ENCODE measurements around the gene CDC45. TPM values are rescaled to one million over a fixed set of nuclear protein-coding genes. Genes with fewer than 3 reads are reported as not detected.

The CDC45 gene
- polyA plus RNA-seq, 1 donor (not counting 4 experiments of a cell fraction or from before 2014, with no cell fraction given) = 22.7 TPM

DNA sequence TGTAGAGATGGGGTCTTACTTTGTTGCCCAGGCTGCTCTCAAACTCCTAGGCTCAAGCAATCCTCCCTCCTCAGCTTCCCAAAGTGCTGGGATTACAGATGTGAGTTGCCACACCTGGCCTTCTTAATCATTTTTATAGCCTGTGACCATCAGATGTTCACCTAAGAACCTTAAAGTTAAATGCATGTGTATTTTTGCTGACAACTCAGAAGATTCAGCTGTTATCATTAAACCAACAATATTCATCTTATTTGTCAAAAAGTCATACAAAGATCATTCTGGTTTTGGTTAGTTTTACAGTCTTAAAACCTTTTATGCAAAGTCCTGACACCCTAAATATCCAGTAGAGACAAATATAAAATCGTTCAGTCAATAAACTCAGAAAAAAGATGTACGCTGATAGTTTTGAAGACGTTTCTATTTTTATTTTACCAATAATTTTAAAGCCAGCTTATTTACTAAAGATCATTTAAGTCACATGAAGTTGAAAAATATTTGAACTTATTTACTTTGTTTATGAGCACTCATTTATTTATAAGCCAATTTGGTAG, 22.3 kb downstream of the CDC45 start:
- Histone ChIP-seq H3K4me3 (ENCODE audit: control insufficient read depth in 2 of 3, extremely low read depth in 1 of 3, insufficient read depth in 2 of 3, low read depth in 1 of 3, low read length in 3 of 3) (no peak overlapping the region), H3K9me1 (ENCODE audit: control insufficient read depth, extremely low read depth, insufficient read depth, low read length) (no peaks in the 10 kb centered on the region), H3K79me2 (ENCODE audit: control insufficient read depth, insufficient read depth, low read length) (no peaks in the 10 kb centered on the region), H3K9me3 (ENCODE audit: control insufficient read depth, low read depth, low read length) (no peaks in the 10 kb centered on the region), H3K9ac (ENCODE audit: control insufficient read depth, extremely low read depth, insufficient read depth, low read length) (no peak overlapping the region), H2AFZ (ENCODE audit: control insufficient read depth, low read length) (no peak overlapping the region), H3K27me3 (ENCODE audit: control insufficient read depth, extremely low read depth, insufficient read depth, low read length) (no peaks in the 10 kb centered on the region), H3K36me3 (ENCODE audit: control insufficient read depth in 2 of 2, extremely low read depth in 1 of 2, insufficient read depth in 2 of 2, low read length in 2 of 2) (peaks cover 0 to 2% of the 10 kb centered on the region in 2 experiments), H3K4me1 (ENCODE audit: control insufficient read depth, extremely low read depth, insufficient read depth, low read length) (no peaks in the 10 kb centered on the region), H4K20me1 (ENCODE audit: control insufficient read depth, extremely low read depth, insufficient read depth, low read length) (no peaks in the 10 kb centered on the region), H3K4me2 (ENCODE audit: control insufficient read depth, extremely low read depth, insufficient read depth, low read depth, low read length) (no peak overlapping the region), H3K27ac (ENCODE audit: control insufficient read depth, insufficient read depth, low read length) (no peak overlapping the region)
- DNase-seq (ENCODE audit: low read depth, low spot score) (no peak), FAIRE-seq (no peak)
- dilution Hi-C loops (cut with MboI; ENCODE audit: extremely low pct_ligation_motif_present, low sequenced_read_pairs) = no loop called here
- TF ChIP-seq, protein P1, sequence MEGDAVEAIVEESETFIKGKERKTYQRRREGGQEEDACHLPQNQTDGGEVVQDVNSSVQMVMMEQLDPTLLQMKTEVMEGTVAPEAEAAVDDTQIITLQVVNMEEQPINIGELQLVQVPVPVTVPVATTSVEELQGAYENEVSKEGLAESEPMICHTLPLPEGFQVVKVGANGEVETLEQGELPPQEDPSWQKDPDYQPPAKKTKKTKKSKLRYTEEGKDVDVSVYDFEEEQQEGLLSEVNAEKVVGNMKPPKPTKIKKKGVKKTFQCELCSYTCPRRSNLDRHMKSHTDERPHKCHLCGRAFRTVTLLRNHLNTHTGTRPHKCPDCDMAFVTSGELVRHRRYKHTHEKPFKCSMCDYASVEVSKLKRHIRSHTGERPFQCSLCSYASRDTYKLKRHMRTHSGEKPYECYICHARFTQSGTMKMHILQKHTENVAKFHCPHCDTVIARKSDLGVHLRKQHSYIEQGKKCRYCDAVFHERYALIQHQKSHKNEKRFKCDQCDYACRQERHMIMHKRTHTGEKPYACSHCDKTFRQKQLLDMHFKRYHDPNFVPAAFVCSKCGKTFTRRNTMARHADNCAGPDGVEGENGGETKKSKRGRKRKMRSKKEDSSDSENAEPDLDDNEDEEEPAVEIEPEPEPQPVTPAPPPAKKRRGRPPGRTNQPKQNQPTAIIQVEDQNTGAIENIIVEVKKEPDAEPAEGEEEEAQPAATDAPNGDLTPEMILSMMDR (optimal IDR thresholded peaks at IDR 0.05 in 1 of 3, IDR thresholded peaks at IDR 0.05 in 1 of 3, conservative IDR thresholded peaks at IDR 0.05 in 1 of 3; ENCODE audit: extremely low read depth in 1 of 3, insufficient read depth in 2 of 3, low read length in 3 of 3) = no peak
- TF ChIP-seq EZH2 (IDR thresholded peaks at IDR 0.05; ENCODE audit: low read length) = no peak

DNA sequence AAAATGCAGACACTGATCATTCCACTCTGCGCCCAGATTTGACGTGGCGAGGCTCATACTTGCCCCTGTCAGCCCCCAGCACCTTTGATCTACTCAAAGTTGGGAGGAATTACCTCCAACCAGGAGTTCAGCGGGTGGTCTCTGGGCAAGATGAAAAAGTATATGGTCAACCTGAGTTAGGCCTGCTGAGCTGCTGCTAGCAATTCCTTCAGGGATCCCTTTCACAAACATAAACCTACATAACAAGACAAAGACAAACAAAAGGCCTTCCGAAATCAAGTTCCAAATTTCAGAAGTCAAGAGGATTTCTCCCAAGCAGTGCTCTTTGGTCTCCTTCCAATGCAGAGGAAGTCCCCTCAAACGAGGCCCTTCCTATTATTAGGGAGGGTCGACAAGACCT, 23.6 kb downstream of the CDC45 start:
- H3K4me1 ChIP-seq (ENCODE audit: control insufficient read depth, extremely low read depth, insufficient read depth, low read length) = no peaks in the 10 kb centered on the region
- H3K27me3 ChIP-seq (ENCODE audit: control insufficient read depth, extremely low read depth, insufficient read depth, low read length) = no peaks in the 10 kb centered on the region
- H3K27ac ChIP-seq (ENCODE audit: control insufficient read depth, insufficient read depth, low read length) = no peak overlapping the region
- dilution Hi-C loops (cut with MboI; ENCODE audit: extremely low pct_ligation_motif_present, low sequenced_read_pairs) = no loop called here
- no peak overlapping the region for H3K4me2 ChIP-seq (ENCODE audit: control insufficient read depth, extremely low read depth, insufficient read depth, low read depth, low read length)
- H3K9me1 ChIP-seq (ENCODE audit: control insufficient read depth, extremely low read depth, insufficient read depth, low read length) = no peaks in the 10 kb centered on the region
- TF ChIP-seq EZH2 (IDR thresholded peaks at IDR 0.05; ENCODE audit: low read length) = no peak
- TF ChIP-seq, protein P1 (optimal IDR thresholded peaks at IDR 0.05 in 1 of 3, IDR thresholded peaks at IDR 0.05 in 1 of 3, conservative IDR thresholded peaks at IDR 0.05 in 1 of 3; ENCODE audit: extremely low read depth in 1 of 3, insufficient read depth in 2 of 3, low read length in 3 of 3) = no peak
- no peaks in the 10 kb centered on the region for H3K79me2 ChIP-seq (ENCODE audit: control insufficient read depth, insufficient read depth, low read length)
- FAIRE-seq (no peak), DNase-seq (ENCODE audit: low read depth, low spot score) (no peak)
- H3K9me3 ChIP-seq (ENCODE audit: control insufficient read depth, low read depth, low read length) = no peaks in the 10 kb centered on the region
- no peak overlapping the region for H2AFZ ChIP-seq (ENCODE audit: control insufficient read depth, low read length)
- no peaks in the 10 kb centered on the region for H4K20me1 ChIP-seq (ENCODE audit: control insufficient read depth, extremely low read depth, insufficient read depth, low read length)
- H3K36me3 ChIP-seq (ENCODE audit: control insufficient read depth in 2 of 2, extremely low read depth in 1 of 2, insufficient read depth in 2 of 2, low read length in 2 of 2) = peaks cover 0 to 2% of the 10 kb centered on the region in 2 experiments
- H3K4me3 ChIP-seq (ENCODE audit: control insufficient read depth in 2 of 3, extremely low read depth in 1 of 3, insufficient read depth in 2 of 3, low read depth in 1 of 3, low read length in 3 of 3) = no peak overlapping the region
- no peak overlapping the region for H3K9ac ChIP-seq (ENCODE audit: control insufficient read depth, extremely low read depth, insufficient read depth, low read length)
